ENCODE data around the gene SRC. TPM values are rescaled to one million over a fixed set of nuclear protein-coding genes. Genes with fewer than 3 reads are reported as not detected.

The SRC gene
- polyA plus RNA-seq, 1 of the 3 experiments (the other 2 are of a cell fraction): 23.8 TPM

DNA sequence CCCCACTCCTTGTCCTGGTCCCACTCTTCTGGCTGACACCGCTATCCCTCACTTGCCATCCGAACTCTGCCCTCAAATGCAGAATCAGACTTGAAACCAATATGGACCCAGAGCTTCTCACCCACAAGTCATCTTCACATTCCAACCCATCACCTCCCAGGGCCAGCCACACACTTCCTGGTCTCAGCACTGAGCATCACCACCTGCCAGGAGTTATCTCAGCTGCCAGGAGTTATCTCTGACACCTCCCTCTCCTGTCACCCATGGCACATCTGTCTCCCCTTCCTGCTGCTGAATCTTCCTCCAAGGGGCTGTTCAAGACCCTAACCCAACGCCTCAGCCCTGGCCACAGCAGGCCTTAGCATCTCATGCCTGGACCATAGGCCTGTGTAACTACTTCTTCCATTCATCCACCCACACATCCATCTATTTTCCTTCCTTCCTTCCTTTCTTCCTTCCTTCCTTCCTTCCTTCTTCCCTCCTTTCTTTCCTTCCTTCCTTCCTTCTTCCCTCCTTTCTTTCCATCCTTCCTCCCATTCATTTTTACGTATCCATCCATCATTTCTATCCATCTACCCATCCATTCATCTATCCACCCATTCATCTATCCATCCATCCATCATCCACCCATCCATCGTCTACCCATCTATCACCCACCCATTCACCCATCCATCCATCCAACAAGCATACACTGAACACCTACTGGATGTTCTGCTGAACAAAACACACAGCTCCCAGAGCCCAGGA is 100.5 kb downstream of the SRC start:
- ChIA-PET CTCF (no interaction called here), POLR2A (no interaction called here)
- DNase-seq: no peak
- Histone ChIP-seq H3K27ac (ENCODE audit: low read depth in 2 of 2, low read length in 1 of 2) (no peak overlapping the region), H3K4me3 (ENCODE audit: low read depth in 2 of 2, low read length in 1 of 2) (no peak overlapping the region), H3K27me3 (ENCODE audit: insufficient read depth) (0 out of 2 replicates have a peak, but pooled peaks cover 6% of the 10 kb centered on the region), H3K9me3 (no peaks in the 10 kb centered on the region), H4K20me1 (ENCODE audit: insufficient read depth) (no peaks in the 10 kb centered on the region), H3K9me2 (no peaks in the 10 kb centered on the region), H3K36me3 (replicated peaks in 1 of 2; ENCODE audit: control insufficient read depth in 1 of 2, insufficient read depth in 2 of 2, low read length in 1 of 2) (no peaks in the 10 kb centered on the region), H2AFZ (ENCODE audit: low read depth) (no peak overlapping the region), H3K79me2 (ENCODE audit: insufficient read depth) (no peaks in the 10 kb centered on the region), H3F3A (replicated peaks; ENCODE audit: insufficient read depth) (no peaks in the 10 kb centered on the region), H3K4me1 (ENCODE audit: control insufficient read depth in 1 of 2, insufficient read depth in 2 of 2, low read depth in 1 of 2, low read length in 1 of 2) (no peaks in the 10 kb centered on the region), H3K9ac (no peak overlapping the region), H3K4me2 (no peak overlapping the region)
- 42% methylated on average over 5 of the region's 5 CpGs for WGBS (ENCODE audit: low lambda C conversion rate)
- TF ChIP-seq, protein P1, sequence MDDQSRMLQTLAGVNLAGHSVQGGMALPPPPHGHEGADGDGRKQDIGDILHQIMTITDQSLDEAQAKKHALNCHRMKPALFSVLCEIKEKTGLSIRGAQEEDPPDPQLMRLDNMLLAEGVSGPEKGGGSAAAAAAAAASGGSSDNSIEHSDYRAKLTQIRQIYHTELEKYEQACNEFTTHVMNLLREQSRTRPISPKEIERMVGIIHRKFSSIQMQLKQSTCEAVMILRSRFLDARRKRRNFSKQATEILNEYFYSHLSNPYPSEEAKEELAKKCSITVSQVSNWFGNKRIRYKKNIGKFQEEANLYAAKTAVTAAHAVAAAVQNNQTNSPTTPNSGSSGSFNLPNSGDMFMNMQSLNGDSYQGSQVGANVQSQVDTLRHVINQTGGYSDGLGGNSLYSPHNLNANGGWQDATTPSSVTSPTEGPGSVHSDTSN (IDR thresholded peaks at IDR 0.05): no peak
- TF ChIP-seq RCOR1 (IDR thresholded peaks at IDR 0.05; ENCODE audit: low read length): no peak
- no peak for TF ChIP-seq FOXJ3 (CRISPR knock-in tag; IDR thresholded peaks at IDR 0.05)
- no peak for TF ChIP-seq EZH2phosphoT487 (IDR thresholded peaks at IDR 0.05; ENCODE audit: borderline replicate concordance, low read depth)
- TF ChIP-seq, protein P2, sequence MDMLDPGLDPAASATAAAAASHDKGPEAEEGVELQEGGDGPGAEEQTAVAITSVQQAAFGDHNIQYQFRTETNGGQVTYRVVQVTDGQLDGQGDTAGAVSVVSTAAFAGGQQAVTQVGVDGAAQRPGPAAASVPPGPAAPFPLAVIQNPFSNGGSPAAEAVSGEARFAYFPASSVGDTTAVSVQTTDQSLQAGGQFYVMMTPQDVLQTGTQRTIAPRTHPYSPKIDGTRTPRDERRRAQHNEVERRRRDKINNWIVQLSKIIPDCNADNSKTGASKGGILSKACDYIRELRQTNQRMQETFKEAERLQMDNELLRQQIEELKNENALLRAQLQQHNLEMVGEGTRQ (IDR thresholded peaks at IDR 0.05; ENCODE audit: borderline replicate concordance, low read depth, low read length): no peak
- no peak for TF ChIP-seq FOSL2 (IDR thresholded peaks at IDR 0.05; ENCODE audit: borderline replicate concordance, low read depth)
- TF ChIP-seq RFX5 (IDR thresholded peaks at IDR 0.05; ENCODE audit: low read length): no peak

DNA sequence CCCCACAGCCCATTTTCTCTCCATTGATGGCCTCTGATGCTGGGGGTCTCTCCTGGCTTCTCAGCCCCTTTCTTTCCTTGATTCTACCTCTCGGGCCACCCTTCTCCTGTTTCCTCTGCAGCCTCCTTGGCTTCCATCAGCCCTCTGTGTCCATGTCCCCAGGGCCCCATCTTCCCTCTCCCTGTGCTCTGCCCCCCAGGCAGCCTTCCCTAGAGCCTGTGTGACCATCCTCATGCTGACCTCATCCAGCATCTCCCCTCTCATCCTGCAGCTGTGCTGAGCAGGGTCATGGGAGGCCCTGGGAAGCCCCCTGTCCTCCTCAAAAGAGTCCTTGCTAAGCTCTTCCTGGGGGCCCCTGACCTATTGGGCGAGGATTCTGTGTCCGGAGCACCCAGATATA is 101.7 kb downstream of the SRC start:
- no peaks in the 10 kb centered on the region for H3K9me3 ChIP-seq
- no peak overlapping the region for H2AFZ ChIP-seq (ENCODE audit: low read depth)
- POLR2A ChIA-PET: no interaction called here
- H3K4me1 ChIP-seq (ENCODE audit: control insufficient read depth in 1 of 2, insufficient read depth in 2 of 2, low read depth in 1 of 2, low read length in 1 of 2): no peaks in the 10 kb centered on the region
- WGBS (ENCODE audit: low lambda C conversion rate): 19% methylated on average over 1 of the region's 3 CpGs
- H4K20me1 ChIP-seq (ENCODE audit: insufficient read depth): no peaks in the 10 kb centered on the region
- DNase-seq: no peak
- no peak overlapping the region for H3K4me2 ChIP-seq
- H3K9ac ChIP-seq: no peak overlapping the region
- no peaks in the 10 kb centered on the region for H3F3A ChIP-seq (replicated peaks; ENCODE audit: insufficient read depth)
- H3K36me3 ChIP-seq (replicated peaks in 1 of 2; ENCODE audit: control insufficient read depth in 1 of 2, insufficient read depth in 2 of 2, low read length in 1 of 2): no peaks in the 10 kb centered on the region
- H3K27me3 ChIP-seq (ENCODE audit: insufficient read depth): 0 out of 2 replicates have a peak, but pooled peaks cover 6% of the 10 kb centered on the region
- H3K27ac ChIP-seq (ENCODE audit: low read depth in 2 of 2, low read length in 1 of 2): no peak overlapping the region
- no peaks in the 10 kb centered on the region for H3K9me2 ChIP-seq
- no peak overlapping the region for H3K4me3 ChIP-seq (ENCODE audit: low read depth in 2 of 2, low read length in 1 of 2)
- no peaks in the 10 kb centered on the region for H3K79me2 ChIP-seq (ENCODE audit: insufficient read depth)
- CTCF ChIA-PET: no interaction called here
- TF ChIP-seq GABPA (IDR thresholded peaks at IDR 0.05; ENCODE audit: low read depth) (no peak), TCF12 (IDR thresholded peaks at IDR 0.05) (no peak), TEAD4 (IDR thresholded peaks at IDR 0.05; ENCODE audit: borderline replicate concordance, insufficient read depth) (no peak), YY1 (IDR thresholded peaks at IDR 0.05; ENCODE audit: low read depth) (no peak), RFX5 (IDR thresholded peaks at IDR 0.05; ENCODE audit: low read length) (no peak), JUND (IDR thresholded peaks at IDR 0.05) (no peak), TAF1 (IDR thresholded peaks at IDR 0.05; ENCODE audit: borderline replicate concordance, low read depth, low read length) (no peak)
- TF ChIP-seq, protein P3, sequence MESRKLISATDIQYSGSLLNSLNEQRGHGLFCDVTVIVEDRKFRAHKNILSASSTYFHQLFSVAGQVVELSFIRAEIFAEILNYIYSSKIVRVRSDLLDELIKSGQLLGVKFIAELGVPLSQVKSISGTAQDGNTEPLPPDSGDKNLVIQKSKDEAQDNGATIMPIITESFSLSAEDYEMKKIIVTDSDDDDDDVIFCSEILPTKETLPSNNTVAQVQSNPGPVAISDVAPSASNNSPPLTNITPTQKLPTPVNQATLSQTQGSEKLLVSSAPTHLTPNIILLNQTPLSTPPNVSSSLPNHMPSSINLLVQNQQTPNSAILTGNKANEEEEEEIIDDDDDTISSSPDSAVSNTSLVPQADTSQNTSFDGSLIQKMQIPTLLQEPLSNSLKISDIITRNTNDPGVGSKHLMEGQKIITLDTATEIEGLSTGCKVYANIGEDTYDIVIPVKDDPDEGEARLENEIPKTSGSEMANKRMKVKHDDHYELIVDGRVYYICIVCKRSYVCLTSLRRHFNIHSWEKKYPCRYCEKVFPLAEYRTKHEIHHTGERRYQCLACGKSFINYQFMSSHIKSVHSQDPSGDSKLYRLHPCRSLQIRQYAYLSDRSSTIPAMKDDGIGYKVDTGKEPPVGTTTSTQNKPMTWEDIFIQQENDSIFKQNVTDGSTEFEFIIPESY (IDR thresholded peaks at IDR 0.05; ENCODE audit: borderline replicate concordance, low read depth): no peak
- TF ChIP-seq, protein P4, sequence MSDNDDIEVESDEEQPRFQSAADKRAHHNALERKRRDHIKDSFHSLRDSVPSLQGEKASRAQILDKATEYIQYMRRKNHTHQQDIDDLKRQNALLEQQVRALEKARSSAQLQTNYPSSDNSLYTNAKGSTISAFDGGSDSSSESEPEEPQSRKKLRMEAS (IDR thresholded peaks at IDR 0.05; ENCODE audit: low read depth): no peak
- TF ChIP-seq, protein P1 (IDR thresholded peaks at IDR 0.05): no peak
- TF ChIP-seq, protein P5, sequence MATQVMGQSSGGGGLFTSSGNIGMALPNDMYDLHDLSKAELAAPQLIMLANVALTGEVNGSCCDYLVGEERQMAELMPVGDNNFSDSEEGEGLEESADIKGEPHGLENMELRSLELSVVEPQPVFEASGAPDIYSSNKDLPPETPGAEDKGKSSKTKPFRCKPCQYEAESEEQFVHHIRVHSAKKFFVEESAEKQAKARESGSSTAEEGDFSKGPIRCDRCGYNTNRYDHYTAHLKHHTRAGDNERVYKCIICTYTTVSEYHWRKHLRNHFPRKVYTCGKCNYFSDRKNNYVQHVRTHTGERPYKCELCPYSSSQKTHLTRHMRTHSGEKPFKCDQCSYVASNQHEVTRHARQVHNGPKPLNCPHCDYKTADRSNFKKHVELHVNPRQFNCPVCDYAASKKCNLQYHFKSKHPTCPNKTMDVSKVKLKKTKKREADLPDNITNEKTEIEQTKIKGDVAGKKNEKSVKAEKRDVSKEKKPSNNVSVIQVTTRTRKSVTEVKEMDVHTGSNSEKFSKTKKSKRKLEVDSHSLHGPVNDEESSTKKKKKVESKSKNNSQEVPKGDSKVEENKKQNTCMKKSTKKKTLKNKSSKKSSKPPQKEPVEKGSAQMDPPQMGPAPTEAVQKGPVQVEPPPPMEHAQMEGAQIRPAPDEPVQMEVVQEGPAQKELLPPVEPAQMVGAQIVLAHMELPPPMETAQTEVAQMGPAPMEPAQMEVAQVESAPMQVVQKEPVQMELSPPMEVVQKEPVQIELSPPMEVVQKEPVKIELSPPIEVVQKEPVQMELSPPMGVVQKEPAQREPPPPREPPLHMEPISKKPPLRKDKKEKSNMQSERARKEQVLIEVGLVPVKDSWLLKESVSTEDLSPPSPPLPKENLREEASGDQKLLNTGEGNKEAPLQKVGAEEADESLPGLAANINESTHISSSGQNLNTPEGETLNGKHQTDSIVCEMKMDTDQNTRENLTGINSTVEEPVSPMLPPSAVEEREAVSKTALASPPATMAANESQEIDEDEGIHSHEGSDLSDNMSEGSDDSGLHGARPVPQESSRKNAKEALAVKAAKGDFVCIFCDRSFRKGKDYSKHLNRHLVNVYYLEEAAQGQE (IDR thresholded peaks at IDR 0.05; ENCODE audit: low read depth, low read length): no peak

Measured in SK-N-SH (cell line).